Pancreas (tissue), 10 donors: ENCODE results near the gene ME2. TPM values are rescaled to one million over a fixed set of nuclear protein-coding genes. Genes with fewer than 3 reads are reported as not detected.

Source experiments
- ATAC-seq, 4 donors: fragments of 200-7000 bp; cut with Tn5 transposase; one replicate each; pipeline versions ENCODE4 v1.8.0 to v1.9.1; 2020; ENCODE audit warnings: mild to moderate bottlenecking in 4 of 4, moderate library complexity in 4 of 4
- DNase-seq, 6 donors: peaks; one replicate each; pipeline ENCODE4 v3.0.0-alpha.2; 2020
- FAIRE-seq: peaks from 2 replicates; lab custom pipeline; 2012; peaks lifted over from hg19 to GRCh38; lab: Jason Lieb, UNC
- H3K27ac ChIP-seq, 4 donors: fragments of 200-600 bp; sonication (generic); 1 replicate in 3 of 4; 2 replicates in 1 of 4; pipeline versions ENCODE4 v1.5.0 to v1.8.0; 2020
- H3K27me3 ChIP-seq, 4 donors: fragments of 200-600 bp; one replicate each; pipeline ENCODE4 v1.8.0; 2021
- H3K36me3 ChIP-seq, 3 donors: fragments of 200-600 bp; sonication (generic) in 1 of 3; one replicate each; pipeline versions ENCODE4 v1.5.0 to v1.8.0; 2020 to 2021
- H3K4me1 ChIP-seq, 3 donors: fragments of 200-600 bp; one replicate each; pipeline ENCODE4 v1.8.0; 2021
- H3K4me3 ChIP-seq, 4 donors: fragments of 200-600 bp; sonication (generic) in 2 of 4; one replicate each; pipeline versions ENCODE4 v1.5.0 to v1.8.0; 2020 to 2021
- H3K9me3 ChIP-seq, 4 donors: fragments of 200-600 bp; one replicate each; pipeline ENCODE4 v1.8.0; 2021
- WGBS, 2 donors: extraction: QIAGEN DNeasy Blood & Tissue Kit; methylation state at CpG; one replicate each; pipeline ENCODE4 v1.1.7; 2013; 5-methylcytosine and 5-hydroxymethylcytosine counted together
- intact Hi-C, 3 donors: fragments of 100-400 bp; cut with DNase I; formaldehyde crosslinking; loops; one replicate each; pipeline versions ENCODE4 v1.11.1 to v1.14.2; 2022
- polyA plus RNA-seq, 2 donors: library from polyadenylated mRNA; stranded (reverse); fragments of 200-250 nt; gene quantifications; one replicate each; pipeline ENCODE4 v1.2.3, GENCODE V29; 2013
- total RNA-seq, 6 donors: library from RNA; stranded (reverse); fragmentation: NEBNext Ultra II Directional in 4 of 6; extraction: Animal tissue kit (Norgen Biotek cat#: 25700) in 4 of 6; gene quantifications; one replicate each; pipeline versions ENCODE4 v1.2.1 to v1.2.4, GENCODE V29; 2021 to 2023
- TF ChIP-seq, protein P1 (sequence below), 4 donors: fragments of 200-600 bp; sonication (generic) in 3 of 4; IDR thresholded peaks; one replicate each; pipeline versions ENCODE4 v1.5.0 to v1.8.0; 2021; ENCODE audit warnings: antibody characterized with exemption in 4 of 4
- donor health status: healthy with polysubstance abuse.
- donor health status: DM: no; HTN: no; CAD: no; lungs with moderate emphysema.
- donor health status: DM: no; HTN: no; CAD: no.
- donor health status: control.
- donor health status: control.
- donor health status: Bipolar disorder and iron deficiency.
- donor health status: DM: yes; HTN: yes; CAD: no.
- donor health status: DM: no; HTN: no; CAD: no.
- donor health status: DM: no; HTN: no; CAD: no.
- donor health status: DM: yes; HTN: yes; CAD: no.

The ME2 gene
- total and polyA plus RNA-seq, 8 donors, result 9.9 to 22.1 (median 17.6) TPM

DNA sequence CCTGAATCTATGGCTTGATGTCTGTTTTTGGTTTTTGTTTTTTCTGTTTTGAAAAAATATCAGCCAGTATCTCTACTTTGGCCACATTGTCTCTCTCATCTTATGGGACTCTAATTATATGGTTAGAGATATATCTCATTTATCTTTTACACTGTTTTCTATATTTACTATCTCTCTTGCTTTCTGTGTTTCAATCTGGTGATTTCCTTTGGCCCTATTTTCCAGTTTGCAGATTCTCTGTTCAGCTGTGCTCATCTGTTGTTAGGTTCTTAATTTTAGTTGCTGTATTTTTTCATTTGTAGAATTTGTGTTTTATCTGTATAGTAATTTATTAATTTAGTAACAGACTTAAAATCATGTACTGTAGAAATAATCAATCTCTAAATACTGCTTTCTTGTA is 47.6 kb downstream of the ME2 start:
- Histone ChIP-seq H3K4me1 (no peaks in the 10 kb centered on the region), H3K27me3 (no peaks in the 10 kb centered on the region), H3K9me3 (no peaks in the 10 kb centered on the region), H3K36me3 (peaks cover 0 to 12% (median 0%) of the 10 kb centered on the region in 3 donors), H3K27ac (no peak overlapping the region), H3K4me3 (no peak overlapping the region)
- TF ChIP-seq, protein P1, sequence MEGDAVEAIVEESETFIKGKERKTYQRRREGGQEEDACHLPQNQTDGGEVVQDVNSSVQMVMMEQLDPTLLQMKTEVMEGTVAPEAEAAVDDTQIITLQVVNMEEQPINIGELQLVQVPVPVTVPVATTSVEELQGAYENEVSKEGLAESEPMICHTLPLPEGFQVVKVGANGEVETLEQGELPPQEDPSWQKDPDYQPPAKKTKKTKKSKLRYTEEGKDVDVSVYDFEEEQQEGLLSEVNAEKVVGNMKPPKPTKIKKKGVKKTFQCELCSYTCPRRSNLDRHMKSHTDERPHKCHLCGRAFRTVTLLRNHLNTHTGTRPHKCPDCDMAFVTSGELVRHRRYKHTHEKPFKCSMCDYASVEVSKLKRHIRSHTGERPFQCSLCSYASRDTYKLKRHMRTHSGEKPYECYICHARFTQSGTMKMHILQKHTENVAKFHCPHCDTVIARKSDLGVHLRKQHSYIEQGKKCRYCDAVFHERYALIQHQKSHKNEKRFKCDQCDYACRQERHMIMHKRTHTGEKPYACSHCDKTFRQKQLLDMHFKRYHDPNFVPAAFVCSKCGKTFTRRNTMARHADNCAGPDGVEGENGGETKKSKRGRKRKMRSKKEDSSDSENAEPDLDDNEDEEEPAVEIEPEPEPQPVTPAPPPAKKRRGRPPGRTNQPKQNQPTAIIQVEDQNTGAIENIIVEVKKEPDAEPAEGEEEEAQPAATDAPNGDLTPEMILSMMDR (IDR thresholded peaks at IDR 0.05), result no peak
- FAIRE-seq (no peak), ATAC-seq (no peak), DNase-seq (no peak)
- intact Hi-C loops, result no loop called here

DNA sequence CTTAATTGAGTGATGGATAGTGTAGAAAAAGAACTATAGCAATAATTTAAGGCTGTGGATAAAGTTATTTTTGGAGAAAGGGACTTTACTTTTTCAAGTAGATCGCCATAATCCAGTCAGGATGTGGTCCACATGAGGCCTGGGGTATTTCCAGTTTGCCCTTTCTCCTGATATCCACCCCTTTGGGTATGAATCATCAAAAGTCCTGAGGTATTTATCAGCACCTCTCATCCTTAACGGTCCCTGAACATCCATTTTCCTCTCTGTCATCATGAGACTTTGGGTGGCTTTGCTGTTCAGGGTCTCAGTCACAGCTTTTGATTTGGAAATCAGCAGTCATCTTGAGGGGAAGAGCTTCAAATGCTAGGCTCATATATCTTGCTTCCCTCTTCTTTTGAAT is 49.6 kb downstream of the ME2 start:
- WGBS, 2 donors, result 94 to 95% methylated on average over 2 of the region's 2 CpGs
- no peak for FAIRE-seq

DNA sequence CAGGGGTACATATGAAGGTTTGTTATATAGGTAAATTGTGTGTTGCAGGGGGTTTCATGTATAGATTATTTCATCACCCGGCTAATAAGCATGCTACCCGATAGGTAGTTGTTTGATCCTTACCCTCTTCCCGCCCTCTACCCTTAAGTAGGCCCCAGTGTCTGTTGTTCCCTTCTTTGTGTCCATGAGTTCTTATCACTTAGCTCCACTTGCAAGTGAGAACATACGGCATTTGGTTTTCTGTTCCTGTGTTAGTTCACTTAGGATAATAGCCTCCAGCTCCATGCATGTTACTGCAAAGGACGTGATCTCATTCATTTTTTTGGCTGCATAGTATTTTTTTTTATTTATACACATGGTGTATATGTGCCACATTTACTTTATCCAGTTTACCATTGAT is 54.8 kb downstream of the ME2 start:
- no peak for ATAC-seq
- H3K36me3 ChIP-seq, result no peaks in the 10 kb centered on the region
- H3K4me1 ChIP-seq, result no peaks in the 10 kb centered on the region
- H3K27ac ChIP-seq, result no peak overlapping the region
- intact Hi-C loops, result no loop called here
- DNase-seq, result no peak
- H3K4me3 ChIP-seq, result no peak overlapping the region
- no peaks in the 10 kb centered on the region for H3K9me3 ChIP-seq
- 93 to 94% methylated on average over 5 of the region's 5 CpGs for WGBS, 2 donors
- H3K27me3 ChIP-seq, result no peaks in the 10 kb centered on the region
- TF ChIP-seq, protein P1 (IDR thresholded peaks at IDR 0.05), result no peak
- FAIRE-seq, result no peak

More for the DNA sequence above, 49.6 kb downstream of the ME2 start:
- ATAC-seq (no peak), DNase-seq (no peak)
- Histone ChIP-seq H3K27me3 (no peaks in the 10 kb centered on the region), H3K9me3 (no peaks in the 10 kb centered on the region), H3K4me1 (no peaks in the 10 kb centered on the region), H3K4me3 (no peak overlapping the region), H3K27ac (no peak overlapping the region), H3K36me3 (peaks cover 0 to 12% (median 0%) of the 10 kb centered on the region in 3 donors)
- intact Hi-C loops, result no loop called here
- TF ChIP-seq, protein P1 (IDR thresholded peaks at IDR 0.05), result no peak

DNA sequence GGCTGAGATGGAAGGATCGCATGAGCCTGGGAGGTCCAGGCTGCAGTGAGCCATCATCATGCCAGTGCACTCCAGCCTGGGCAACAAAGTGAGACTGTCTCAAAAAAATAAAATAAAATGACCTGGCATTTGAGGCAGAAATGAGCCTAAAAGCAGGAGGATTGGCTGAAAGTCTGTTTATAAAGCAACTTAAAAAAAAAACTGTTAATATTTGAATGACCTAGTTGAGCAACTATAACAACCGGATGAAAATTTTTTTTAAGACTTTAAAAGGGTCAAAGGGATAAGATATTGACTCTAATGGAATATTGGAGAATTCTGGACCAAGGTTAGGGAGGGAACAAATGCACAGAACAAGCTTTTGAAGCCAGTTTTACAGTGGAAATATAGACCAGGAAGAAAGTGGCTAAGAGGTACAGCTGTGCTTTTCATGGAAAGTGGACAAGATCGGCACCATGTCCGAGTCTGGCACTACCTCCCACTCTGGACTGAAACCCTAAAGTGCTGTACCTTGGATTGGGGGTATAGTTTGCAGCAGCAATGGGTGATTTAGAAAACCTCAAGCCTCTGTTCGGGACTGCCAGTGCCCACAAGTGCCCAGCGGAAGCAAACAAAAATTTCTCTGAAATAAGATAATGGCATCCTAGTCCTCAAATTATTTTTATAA is 55.8 kb downstream of the ME2 start:
- FAIRE-seq, result no peak
- Histone ChIP-seq H3K36me3 (no peaks in the 10 kb centered on the region), H3K4me1 (no peaks in the 10 kb centered on the region), H3K9me3 (no peaks in the 10 kb centered on the region), H3K4me3 (no peak overlapping the region), H3K27ac (no peak overlapping the region), H3K27me3 (no peaks in the 10 kb centered on the region)
- TF ChIP-seq, protein P1 (IDR thresholded peaks at IDR 0.05), result no peak
- intact Hi-C loops, result no loop called here
- no peak for DNase-seq
- ATAC-seq, result no peak
- WGBS, 2 donors, result 92 to 96% methylated on average over 6 of the region's 6 CpGs

DNA sequence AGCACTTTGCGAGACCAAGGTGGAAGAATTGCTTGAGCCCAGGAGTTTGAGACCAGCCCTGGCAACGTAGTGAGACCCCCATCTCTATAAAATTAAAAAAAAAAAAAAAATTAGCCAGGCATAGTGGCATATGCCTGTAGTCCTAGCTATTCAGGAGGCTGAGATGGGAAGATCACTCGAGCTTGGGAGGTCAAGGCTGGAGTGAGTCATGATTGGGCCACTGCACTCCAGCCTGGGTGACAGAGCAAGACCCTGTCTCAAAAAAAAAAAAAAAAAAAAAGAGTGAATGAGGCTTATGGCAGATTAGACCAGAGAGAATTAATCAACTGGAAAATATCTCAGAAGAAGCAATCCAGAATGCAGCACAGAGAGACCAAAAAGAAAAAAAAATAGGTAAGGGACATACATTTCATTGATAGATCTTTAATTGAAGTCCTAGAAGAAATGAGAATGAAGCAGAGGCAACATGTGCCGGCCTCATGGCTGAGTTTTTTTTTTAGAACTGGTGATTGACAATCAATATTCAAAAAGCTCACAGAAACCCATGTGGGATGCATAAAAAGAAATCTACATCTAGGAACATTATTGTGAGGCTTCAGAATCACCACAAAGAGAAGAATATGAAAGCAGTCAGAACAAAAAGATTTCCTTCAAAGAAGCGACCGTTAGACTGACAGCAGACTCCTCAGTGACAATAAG is 56.7 kb downstream of the ME2 start:
- DNase-seq (no peak), FAIRE-seq (no peak), ATAC-seq (no peak)
- 95 to 97% methylated on average over 6 of the region's 6 CpGs for WGBS, 2 donors
- Histone ChIP-seq H3K9me3 (no peaks in the 10 kb centered on the region), H3K4me1 (no peaks in the 10 kb centered on the region), H3K4me3 (no peak overlapping the region), H3K27ac (no peak overlapping the region), H3K27me3 (no peaks in the 10 kb centered on the region), H3K36me3 (peaks cover 0 to 4% (median 0%) of the 10 kb centered on the region in 3 donors)
- intact Hi-C loops, result no loop called here
- TF ChIP-seq, protein P1 (IDR thresholded peaks at IDR 0.05), result no peak
